GM12864 (cell line): Measurements from ENCODE around the gene ITSN1.
"Not testable (repeated sequence)": the region's sequence is repeated elsewhere in the genome, so short reads cannot be mapped to it uniquely, and the experiment has no call there.

Experiments used
- DNase-seq: peaks from one replicate; pipeline ENCODE4 v3.0.0-alpha.2; 2011; ENCODE audit warnings: low read depth
- H3K4me3 ChIP-seq: 2 replicates; pipeline ENCODE4 v1.5.1; 2011; ENCODE audit warnings: mild to moderate bottlenecking, low read depth, low read length, control low read depth
- CTCF ChIP-seq: IDR thresholded peaks from 2 replicates; pipeline ENCODE4 v1.5.1; 2011; ENCODE audit warnings: low read depth, mild to moderate bottlenecking, moderate library complexity, low read length, control low read depth, inconsistent platforms; ENCODE audit errors: missing control alignments

Gene ITSN1

GRCh38 chr21:33642027-33642895 lies at the start of gene ITSN1:
Gene ITSN1 (plus strand): TSS chr21:33642501. CDS start chr21:33718829, 76,328 bp downstream.
- peak; percentile 97 for DNase-seq

GRCh38 chr21:33598051-33598450 lies 44.2 kb upstream of the ITSN1 start:
- DNase-seq, result no peak
- no peak for TF ChIP-seq CTCF
- no peak overlapping the region for H3K4me3 ChIP-seq

More at GRCh38 chr21:33642027-33642895, at the start of gene ITSN1:
- H3K4me3 ChIP-seq, result peak within 1 kb of the TSS; percentile 62
- no peak for TF ChIP-seq CTCF

- no peak overlapping the region for H3K4me3 ChIP-seq
- DNase-seq, result no peak
- TF ChIP-seq CTCF, result no peak
Observed at GRCh38 chr21:33608559-33608958, 33.7 kb upstream of the ITSN1 start.

GRCh38 chr21:33611006-33611744 lies 31.1 kb upstream of the ITSN1 start:
- no peak for DNase-seq
- no peak for TF ChIP-seq CTCF
- H3K4me3 ChIP-seq, result no peak overlapping the region

GRCh38 chr21:33617565-33617964 lies 24.7 kb upstream of the ITSN1 start:
- not testable (repeated sequence) for H3K4me3 ChIP-seq, DNase-seq

- H3K4me3 ChIP-seq, result no peak overlapping the region
- DNase-seq, result no peak
- no peak for TF ChIP-seq CTCF
Observed at GRCh38 chr21:33618407-33618806, 23.9 kb upstream of the ITSN1 start.

GRCh38 chr21:33619726-33620125 lies 22.6 kb upstream of the ITSN1 start:
- H3K4me3 ChIP-seq, result no peak overlapping the region
- no peak for TF ChIP-seq CTCF
- DNase-seq, result no peak
